Ramos (cell line): ENCODE measurements around the gene KIFBP.
"Not testable (repeated sequence)": the region's sequence is repeated elsewhere in the genome, so short reads cannot be mapped to it uniquely, and the experiment has no call there.

Experiments
- in situ Hi-C: fragments of 300-500 bp; cut with MboI; formaldehyde crosslinking; loops from one replicate; pipeline ENCODE4 v1.14.3; 2022; ENCODE audit warnings: low sequenced_read_pairs; ENCODE audit not compliant: unreplicated experiment

KIFBP gene

DNA sequence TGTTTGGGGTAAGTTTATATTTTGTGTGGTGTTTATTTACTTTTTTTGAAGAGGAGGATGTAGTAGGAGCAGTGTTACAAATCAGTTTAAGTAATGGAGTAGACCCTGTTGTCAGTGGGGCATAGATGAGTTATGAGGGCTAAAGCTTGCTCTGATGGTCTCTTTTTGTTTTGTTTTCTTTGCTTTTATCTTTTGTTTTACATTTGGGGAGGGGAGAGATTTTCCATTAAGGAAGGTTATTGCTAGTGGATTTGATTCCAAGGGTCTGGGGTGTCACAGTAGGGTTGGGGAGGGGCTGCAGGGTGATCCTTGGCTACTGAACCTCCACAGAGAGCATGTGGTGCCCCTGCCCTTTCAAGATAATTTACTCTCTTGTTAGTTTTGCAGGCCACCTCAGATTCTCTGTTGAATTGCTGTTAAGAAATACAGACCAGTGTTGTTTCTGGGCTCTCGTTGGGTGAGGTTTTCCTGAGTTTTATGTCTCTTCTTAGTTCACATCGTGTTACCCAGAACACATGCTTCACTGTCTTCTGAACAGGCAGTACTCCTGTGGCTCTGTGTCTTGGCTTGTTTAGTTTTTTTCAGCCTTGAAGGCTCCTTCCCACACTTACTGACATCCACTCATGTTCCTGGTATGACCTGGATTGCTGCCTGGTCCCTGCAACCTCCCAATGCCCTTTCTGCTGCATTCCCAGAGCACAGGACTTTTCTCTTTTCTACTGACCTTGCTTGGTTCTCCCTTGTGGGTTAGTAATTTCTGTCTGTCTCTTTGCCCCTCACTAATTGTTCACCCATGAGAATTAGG is 4.2 kb downstream of the KIFBP start:
- in situ Hi-C loops: no loop called here

DNA sequence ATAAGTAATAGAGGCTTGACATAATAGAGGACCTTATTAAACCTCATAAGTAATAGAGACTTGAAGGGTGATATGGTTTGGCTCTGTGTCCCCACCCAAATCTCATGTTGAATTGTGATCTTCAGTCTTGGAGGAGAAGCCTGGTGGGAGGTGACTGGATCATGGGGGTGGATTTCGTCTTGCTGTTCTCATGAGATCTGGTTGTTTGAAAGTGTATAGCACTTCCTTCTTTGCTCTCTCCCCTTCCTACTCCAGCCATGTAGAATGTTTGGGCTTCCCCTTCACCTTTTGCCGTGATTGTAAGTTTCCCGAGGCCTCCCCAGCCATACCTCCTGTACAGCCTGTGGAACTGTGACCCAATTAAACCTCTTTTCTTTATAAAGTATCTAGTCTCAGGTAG is 8.6 kb downstream of the KIFBP start:
- in situ Hi-C loops: no loop called here

DNA sequence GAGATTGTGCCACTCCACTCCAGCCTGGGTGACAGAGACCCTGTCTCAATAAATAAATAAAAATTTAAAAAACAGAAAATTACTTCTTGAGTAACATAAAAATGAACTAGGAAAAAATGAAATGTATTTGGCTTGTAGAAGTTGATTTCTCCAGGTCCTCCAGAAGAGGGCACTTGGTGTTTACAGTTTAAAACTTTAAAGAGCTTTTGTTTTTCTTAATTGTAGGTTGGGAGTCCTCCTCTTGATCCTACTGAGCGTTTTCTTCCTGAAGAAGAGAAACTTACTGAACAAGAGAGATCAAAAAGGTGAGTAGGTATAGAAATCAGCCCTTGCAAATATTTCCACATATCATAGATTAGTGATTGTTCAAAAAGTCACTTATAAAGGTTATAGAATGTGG is 16.2 kb downstream of the KIFBP start:
- in situ Hi-C loops: no loop called here

DNA sequence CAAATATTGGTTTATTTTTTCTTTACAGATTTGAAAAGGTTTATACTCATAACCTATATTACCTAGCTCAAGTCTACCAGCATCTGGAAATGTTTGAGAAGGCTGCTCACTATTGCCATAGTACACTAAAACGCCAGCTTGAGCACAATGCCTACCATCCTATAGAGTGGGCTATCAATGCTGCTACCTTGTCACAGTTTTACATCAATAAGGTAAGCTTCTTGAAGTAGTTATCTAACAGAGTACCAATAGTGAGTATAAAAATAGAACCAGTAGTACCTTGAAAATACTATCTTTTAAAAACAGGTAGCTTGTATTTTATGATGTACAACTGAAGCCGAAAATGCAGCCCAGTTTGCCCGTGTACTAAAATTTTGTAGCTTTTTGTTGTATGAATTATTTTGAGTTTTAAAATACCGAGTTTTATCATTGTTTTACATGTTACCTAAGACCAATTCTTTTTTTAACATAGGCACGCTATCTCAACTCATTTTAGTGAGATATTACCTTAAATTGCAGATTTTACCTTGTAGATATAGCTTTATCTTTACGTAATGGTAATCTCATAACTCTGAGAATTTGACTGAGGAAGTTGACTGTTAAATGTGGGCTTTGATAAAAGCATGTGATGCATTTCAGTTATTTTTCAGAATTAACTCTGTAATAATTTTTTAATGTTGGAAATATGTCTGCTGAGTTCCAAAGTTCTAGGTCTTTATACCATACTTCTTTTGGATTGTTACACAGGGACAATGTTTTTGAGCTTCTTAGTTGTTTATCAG is 17.3 kb downstream of the KIFBP start:
- in situ Hi-C loops: no loop called here

DNA sequence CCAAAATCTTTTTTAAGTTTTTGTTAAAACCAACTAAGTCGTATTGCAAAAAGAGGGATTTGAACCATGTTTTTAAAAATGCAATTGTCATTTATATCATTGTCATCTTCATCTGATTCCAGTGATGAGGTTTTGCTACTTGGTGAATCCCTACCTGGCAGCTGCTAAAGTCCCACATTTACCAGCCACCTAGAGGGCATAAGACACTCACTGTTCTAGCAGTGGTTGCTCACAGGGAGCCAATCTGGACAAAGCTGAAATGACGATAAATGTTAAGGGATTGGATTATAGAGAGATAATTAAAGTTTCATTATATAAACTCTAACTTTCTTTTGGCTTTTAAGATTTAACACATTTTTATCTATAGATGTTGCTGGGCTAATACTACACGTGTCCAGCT is 18.7 kb downstream of the KIFBP start:
- in situ Hi-C loops: no loop called here

DNA sequence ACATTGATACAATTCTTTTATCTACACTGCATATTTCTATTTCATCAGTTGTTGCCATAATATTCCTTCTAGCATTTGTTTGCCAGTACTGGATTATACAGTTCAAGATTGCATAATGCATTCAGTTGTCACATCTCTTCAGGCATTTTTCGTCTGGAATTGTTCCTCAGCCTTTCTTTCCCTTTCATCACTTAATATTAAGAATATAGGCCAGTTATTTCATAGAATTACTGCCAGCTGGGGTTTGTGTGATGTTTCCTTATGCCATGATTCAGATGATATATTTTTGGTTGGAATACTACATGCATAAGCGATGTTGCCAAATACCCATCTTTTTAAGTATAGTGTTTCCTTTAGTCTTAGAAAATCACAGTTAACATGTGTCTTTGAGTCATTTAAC is 20.8 kb downstream of the KIFBP start:
- in situ Hi-C loops: no loop called here

DNA sequence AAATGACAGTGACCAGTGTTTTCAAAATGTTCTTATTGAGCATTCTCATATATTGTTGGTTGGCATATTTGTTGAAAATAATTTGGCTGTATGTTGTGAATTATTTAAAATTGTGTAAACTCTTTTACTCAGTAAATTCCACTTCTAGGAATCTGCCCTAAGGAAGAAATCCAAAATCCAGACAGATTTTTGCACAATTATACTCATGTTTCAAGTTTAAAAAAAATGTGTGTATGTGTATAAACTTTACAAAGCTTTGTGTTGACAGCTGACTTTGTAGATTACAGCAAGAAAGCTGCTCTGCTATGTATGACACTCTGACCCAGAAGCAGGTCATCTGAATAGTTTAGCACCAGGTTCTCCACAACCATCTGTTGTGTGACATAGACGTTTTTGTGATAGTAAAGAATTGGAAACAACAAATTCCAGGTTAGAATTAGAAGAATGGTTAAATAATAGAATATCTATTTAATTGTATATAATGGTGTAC is 21.6 kb downstream of the KIFBP start:
- in situ Hi-C loops: no loop called here

DNA sequence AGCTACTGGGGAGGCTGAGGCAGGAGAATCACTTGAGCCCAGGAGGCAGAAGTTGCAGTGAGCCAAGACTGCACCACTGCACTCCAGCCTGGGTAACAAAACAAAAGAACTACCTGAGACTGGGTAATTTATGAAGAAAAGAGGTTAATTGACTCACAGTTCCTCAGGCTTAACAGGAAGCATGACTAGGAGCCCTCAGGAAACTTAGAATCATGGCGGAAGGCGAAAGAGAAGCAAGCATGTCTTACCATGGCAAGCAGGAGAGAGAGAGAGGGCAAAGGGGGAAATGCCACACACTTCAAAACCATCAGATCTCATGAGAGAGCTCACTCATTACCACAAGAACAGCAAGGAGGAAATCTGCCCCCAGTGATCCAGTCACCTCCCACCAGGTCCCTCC is 24.2 kb downstream of the KIFBP start:
- in situ Hi-C loops: not testable (repeated sequence)

DNA sequence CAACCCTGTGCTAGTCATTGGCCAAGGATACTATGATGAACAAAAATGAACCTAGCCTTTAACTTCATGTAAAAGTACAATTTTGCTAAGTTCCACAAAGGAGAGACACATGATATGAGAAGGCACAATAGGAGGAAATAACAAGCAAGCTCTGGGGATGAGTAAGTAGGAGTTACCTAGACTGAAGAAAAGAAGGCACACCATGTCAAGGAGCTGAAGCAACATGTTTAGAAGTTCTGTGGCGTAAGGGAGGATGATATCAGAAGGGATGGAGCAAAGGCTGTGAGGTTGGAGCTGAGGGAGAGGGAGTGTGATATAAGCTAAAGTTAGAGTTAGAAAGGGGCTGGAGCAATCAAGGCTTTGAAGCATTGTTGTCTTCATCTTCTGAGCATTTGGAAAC is 25.6 kb downstream of the KIFBP start:
- in situ Hi-C loops: no loop called here

DNA sequence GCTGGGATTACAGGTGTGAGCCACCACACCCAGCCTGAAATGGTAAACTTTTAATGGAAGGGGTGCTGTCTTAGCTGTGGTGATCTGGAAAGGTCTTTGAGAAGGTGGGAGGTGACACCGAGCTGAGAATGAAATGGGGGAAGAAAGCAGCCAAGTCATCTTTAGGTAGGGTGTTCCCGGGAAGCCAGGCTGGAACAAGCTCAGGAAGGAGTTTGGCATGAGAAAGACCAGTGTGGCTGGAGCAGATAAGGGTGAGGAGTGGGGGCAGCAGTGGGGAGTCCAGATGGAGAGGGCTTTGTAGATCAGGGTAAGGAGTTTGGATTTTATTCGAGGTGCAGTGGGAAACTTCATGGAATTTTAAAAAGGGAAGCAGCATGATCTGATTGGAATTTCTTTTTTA is 30.0 kb downstream of the KIFBP start:
- in situ Hi-C loops: no loop called here

DNA sequence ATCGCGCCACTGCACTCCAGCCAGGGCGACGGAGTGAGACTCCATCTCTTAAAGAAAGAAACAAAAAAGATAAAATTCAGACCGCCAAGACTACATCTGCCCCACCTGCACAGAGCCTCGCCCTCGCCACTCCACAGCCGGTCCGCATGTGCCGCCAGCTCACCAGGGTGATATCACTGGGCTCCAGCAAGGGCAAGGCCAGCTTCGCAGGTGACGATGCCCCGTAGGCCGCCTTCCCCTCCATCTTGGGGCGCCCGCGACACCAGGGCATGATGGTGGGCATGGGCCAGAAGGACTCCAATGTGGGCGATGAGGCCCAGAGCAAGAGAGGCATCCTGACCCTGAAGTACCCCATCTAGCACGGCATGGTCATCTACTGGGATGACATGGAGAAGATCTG is 34.0 kb downstream of the KIFBP start:
- in situ Hi-C loops: no loop called here

DNA sequence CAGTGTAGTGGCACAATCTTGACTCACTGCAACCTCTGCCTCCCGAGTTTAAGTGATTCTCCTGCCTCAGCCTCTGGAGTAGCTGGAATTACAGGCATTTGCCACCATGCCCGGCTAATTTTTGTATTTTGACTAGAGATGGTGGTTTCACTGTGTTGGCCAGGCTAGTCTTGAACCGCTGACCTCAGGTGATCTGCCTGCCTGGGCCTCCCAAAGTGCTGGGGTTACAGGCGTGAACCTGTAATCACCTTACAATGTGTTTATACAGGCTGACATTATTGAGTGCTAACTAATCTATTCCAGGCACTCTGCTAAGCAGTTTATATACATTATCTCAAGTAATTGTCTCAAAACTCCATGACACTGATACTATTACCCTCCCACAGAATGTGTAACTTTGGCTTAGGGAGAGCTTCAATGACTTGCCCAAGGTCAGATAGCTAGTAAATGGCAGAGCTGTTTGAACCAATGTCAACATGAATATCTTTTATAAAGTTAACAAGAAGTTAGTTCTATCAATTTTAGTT is 36.8 kb downstream of the KIFBP start:
- in situ Hi-C loops: no loop called here

DNA sequence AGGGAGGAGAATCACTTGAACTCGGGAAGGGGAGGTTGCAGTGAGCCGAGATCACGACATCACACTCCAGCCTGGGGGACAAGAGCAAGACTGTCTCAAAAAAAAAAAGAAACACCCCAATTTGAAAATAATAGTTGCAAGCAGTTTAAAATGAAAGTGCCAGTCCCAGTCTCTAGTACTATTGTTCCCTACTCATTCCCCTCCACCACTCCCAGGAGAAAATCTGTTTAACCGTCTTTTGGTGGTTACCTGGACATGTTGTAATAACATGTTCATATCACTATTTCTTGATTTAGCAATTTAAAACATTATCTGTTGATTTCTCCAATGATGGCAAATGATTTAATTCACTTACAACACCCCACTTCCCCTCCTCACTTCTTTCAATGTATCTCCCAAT is 44.7 kb downstream of the KIFBP start:
- in situ Hi-C loops: no loop called here

DNA sequence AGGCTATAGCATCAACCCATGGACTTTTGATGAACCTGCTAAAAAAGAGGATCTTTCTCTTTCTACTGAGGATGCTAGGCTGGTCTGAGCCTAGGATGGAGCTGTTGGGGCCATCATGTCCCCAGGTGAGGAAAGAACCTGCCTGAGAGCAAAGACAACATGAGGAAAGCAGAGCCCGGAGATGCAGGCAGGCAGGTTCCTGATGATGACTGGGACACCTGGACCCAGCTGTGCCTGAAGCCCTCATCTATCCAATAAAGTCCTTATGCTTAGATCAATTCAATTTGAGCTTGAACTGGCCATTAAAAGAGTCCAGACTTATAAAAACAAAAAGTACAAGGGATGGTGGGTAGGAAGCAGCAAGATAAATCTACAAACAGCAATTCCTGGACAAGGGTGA is 48.9 kb downstream of the KIFBP start:
- in situ Hi-C loops: no loop called here

DNA sequence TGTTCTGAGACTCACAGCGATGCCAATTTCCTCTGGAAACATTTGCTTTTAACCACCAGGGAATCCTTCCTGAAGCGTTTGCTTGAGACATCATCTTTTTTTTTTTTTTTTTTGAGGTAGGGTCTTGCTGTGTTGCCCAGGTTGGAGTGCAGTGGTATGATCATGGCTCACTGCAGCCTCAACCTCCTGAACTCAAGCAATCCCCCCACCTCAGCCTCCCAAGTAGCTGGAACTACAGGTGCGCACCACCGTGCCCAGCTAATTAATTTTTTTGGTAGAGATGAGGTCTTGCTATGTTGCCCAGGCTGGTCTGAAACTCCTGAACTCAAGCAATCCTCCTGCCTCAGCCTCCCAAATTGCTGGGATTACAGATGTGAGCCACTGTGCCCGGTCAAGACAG is 52.3 kb downstream of the KIFBP start:
- in situ Hi-C loops: not testable (repeated sequence)

DNA sequence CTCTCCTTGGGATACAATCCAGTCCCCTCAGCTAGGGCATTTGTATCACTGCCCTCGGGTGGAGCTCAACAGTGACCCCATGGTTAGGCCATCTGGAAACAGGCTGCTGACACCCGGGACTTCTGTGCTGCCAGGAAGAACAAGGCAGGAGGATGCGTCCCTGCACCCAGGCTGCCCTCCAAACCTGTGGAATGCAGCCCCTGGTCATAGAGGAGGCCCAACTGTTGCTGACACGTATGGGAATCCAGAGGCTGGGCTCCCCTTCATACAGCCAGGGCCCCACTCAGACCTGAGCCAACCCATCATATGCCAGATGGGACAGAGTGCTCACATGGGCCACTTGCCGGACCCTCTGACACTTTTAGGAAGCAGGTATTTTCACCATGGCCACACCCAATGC is 53.8 kb downstream of the KIFBP start:
- in situ Hi-C loops: no loop called here

DNA sequence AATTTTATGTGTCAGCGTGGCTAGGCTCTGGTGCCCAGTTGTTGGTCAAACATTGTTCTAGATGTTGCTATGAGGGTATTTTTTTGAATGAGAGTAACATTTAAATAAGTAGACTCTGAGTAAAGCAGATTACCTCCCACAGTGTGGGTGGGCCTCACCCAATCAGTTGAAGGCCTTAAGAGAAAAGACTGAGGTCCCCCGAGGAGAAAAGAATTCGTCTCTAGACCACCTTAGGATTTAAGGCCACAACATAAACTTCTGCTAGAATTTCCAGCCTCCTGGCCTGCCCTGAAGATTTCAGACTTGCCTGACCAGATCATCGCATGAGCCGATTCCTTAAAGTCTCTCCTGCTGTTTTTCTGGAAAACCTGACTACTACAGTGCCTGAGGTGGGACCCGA is 54.2 kb downstream of the KIFBP start:
- in situ Hi-C loops: no loop called here

DNA sequence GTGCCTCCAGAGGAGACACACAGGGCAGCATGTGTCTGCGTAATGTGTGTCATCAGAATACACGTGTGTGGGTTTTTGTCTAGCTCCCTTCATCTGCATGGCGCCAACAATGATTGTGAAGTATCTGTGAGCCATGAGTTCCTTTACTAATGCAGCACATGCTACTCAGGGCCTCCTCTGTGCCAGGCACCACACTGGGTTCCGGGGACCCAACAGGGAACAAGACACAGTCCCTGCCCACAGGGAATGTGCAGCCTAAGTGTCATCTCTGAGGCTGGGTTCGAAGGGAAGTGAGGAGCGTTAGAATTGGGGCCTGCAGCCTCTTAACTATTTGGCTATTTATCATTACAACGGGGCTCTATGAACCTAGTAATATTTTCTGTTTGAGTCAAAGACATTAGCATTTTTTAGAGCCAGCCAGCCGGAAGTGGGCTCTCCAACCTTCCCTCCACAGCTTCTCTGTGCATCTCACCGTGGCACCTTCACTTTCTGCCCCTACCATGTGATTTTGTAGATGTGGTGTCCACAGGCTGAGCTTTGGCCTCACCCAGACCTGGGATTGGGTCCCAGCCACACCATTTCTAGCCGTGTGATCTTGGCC is 55.4 kb downstream of the KIFBP start:
- in situ Hi-C loops: no loop called here

DNA sequence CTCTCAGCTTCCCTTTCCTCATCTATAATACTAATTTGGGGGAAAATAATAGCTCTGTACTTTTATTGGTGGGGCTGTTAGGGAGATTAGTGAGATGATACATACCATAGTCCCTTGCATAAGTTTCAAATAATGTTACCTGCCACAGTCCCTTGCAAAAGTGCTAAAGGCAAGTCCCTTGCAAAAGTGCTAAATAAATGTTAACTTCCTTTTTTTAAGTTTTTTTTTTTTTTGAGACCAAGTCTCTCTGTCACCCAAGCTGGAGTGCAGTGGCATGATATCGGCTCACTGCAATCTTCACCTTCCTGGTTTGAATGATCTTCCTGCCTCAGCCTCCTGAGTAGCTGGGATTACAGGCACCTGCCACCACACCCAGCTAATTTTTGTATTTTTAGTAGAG is 55.9 kb downstream of the KIFBP start:
- in situ Hi-C loops: no loop called here

DNA sequence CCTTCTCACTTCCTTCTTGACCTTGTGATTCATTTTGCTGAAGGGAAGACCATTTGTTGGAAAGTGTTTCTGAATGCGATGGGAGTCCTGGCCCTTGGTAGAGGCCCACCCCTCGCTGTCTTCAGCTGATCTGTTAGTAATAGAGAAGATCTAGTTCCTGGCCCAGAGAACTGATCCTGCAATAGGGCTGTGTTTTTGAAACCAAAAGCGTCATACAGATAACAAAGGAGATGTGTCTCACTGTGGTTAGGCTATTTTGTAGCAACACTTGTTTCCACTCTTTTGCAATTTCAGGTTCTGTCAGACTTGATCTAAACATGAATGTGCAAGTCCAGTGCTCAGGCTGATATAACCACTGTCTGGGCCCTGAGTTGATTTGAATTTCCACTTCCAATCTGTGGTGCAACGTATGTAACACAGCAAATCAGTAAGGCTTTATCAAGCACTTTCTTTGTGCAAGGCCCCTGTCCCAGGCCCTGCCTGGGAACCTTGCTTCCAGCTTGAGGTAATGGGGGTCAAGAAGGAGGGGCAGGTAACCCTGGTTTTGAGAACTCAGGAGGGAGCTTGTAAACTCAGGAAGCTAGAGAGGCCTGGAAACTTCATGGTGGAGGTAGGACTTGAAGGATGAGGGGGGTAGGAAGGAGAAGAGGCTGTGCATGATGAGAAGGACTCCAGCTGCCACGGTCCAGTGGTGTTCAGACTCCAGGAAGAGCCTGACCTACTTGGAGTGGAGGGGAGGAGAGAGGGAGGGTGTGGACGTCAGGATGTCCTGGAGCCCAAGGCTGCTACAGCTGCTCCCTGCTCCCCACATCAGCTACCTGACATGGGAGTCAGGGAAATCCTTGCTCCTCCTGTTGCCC is 57.1 kb downstream of the KIFBP start:
- in situ Hi-C loops: no loop called here
